ENCODE measurements around the gene MCM6.
"Not testable (repeated sequence)": the region's sequence is repeated elsewhere in the genome, so short reads cannot be mapped to it uniquely, and the experiment has no call there.

MCM6 gene

GRCh38 chr2:135821190-135821589 lies 55.1 kb downstream of the MCM6 start:
- DNase-seq (ENCODE audit: low read depth, low spot score), result no peak

GRCh38 chr2:135820003-135820618 lies 56.1 kb downstream of the MCM6 start:
- DNase-seq (ENCODE audit: low read depth, low spot score), result no peak

DNA sequence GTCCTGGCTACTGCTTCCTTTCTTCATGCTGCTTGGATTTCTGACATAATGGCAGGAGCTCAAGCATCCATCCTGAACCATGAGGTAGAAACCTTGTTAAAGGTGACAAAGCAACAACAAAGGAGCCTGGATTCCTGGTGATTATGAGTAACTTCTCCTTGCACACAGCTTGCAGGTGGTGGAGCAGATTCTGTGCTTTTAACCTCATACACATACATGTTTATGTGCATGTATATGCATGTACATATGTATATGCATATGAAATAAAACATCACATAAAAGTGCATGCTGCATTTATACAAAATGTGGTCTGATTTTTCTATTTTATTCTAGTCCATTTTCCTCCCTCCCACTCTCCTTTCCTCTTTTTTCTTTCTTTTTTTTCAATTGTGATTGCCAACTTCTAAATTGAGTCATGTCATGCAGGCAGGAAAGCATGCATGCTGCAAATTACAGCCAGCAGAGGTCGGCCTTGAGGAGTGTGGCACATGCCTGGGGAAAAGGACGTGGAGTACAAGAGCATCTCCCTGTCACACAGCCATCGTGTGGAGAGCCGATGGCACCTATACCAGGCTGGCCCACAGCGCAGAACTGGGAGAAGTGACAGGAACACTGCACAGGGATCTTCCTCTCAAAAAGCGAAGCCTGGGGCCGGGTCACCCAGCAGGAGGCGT lies 57.2 kb downstream of the MCM6 start:
- no peak for DNase-seq (ENCODE audit: low read depth, low spot score)

- no peak for DNase-seq (ENCODE audit: low read depth, low spot score)
Measured at GRCh38 chr2:135817951-135818350, 58.3 kb downstream of the MCM6 start.

- no peak for DNase-seq (ENCODE audit: low read depth, low spot score)
Measured at GRCh38 chr2:135817466-135817865, 58.8 kb downstream of the MCM6 start.

DNA sequence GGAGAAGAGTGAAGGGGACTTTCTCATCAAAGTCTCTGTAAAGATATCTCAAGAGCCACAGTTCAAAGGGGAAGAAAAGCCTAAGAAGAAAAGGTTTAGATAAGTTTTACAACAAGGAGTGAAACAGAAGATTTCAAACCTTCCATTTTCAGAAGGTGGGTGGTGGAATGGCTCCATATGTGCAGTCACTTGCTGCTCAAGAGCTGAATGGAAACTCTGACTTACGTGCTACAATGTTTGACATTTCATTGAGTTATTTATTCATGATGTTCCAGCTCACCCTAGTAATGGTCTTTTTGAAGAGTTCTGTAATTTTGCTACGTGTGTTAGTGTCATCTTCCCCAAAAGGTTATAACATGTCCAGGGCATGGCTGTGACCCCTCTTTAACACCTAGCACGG lies 61.0 kb downstream of the MCM6 start:
- no peak for DNase-seq (ENCODE audit: low read depth, low spot score)

GRCh38 chr2:135812907-135813511 lies 63.2 kb downstream of the MCM6 start:
- DNase-seq (ENCODE audit: low read depth, low spot score), result no peak

GRCh38 chr2:135807874-135808273 lies 68.4 kb downstream of the MCM6 start:
- DNase-seq (ENCODE audit: low read depth, low spot score), result not testable (repeated sequence)

DNA sequence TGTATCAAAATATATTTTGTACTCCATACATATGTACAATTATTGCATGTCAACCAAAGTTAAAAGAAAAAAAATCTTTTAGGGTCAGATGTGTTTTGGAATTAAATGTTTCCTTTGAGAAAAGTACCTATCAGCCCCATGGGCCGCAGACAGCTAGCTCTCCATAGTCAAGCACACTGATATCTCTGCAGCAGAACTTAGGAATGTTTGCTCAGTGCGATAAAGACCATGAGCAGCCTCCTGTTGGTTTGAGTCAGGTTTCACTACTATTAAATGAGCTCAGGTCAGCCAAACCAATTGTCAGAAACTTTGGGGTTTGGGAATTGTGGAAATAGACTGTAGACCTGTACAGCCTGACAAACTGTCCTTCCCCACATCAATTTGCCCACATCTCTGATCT lies 73.0 kb downstream of the MCM6 start:
- DNase-seq (ENCODE audit: low read depth, low spot score), result no peak

DNA sequence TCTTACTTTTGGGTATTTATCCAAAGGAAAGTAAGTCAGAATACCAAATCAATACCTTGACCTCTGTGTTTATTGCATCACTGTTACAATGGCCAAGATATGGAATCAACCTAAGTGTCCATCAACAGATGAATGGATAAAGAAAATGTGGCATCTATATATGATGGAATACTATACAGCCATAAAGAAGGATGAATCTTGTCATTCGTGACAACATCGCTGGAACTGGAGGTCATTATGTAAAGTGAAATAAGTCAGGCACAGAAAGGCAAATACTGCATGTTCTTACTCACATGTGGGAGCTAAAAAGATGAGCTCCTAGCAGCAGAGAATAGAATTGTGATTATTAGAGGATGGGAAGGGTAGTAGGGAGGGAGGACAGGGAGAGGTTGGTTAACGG lies 73.9 kb downstream of the MCM6 start:
- DNase-seq (ENCODE audit: low read depth, low spot score), result no peak

DNA sequence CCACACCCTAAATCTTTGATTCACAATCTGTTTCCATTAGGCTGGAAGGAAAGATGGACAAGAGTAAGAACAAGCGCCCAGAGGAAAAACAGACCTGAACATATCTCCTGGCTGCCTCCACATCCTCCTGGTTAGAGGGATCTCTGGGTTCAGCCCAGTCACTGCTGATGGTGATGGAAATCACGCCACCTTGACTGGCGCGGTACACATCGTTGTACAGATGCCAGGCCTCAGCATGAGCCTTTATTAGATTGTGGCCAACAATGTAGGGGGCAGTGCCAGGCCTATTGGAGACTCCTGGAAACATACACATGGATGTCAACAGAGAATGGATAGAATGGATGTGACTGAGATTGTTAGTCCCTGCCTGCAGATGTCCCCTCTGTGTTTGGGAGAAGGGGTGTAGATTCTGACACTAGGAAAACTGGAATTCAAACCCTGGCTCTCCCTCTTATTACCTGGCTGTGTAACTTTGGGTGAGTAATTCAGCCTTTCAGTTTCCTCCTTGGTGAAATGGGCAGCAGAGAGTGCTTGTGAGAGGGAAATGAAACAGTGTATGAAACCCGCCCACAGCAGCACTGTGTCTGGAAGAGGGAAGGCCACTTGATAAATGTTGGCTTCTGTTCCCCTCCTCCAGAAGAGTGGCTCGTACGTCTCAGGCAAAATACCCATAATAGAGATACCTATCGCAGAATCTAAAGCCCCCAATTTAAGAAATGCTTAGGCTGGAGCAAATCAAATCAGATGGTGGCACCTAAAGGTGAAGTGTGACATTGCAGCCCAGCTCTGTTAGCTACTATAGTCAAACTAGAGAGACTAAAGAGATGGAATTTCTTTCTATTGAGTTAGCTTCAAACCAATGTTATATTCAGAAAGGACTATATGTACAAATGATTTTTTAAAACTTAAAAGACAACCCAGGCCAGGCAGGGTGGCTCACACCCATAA lies 75.5 kb downstream of the MCM6 start:
- no peak for DNase-seq (ENCODE audit: low read depth, low spot score)

DNA sequence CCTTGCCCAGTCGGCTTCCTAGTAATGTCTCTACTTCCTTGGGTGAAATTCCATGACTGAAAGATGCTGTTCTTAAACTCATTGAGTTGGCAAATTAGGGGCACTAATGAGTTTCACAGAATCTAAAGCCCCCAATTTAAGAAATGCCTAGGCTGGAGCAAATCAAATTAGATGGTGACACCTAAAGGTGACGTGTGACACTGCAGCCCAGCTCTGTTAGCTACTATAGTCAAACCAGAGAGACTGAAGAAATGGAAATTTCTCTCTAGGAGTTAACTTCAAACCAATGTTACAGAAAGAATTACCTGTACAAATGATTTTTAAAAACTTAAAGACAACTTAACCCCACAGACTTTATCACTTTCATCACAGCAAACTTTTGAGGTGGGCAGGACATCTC lies 76.5 kb downstream of the MCM6 start:
- DNase-seq (ENCODE audit: low read depth, low spot score), result no peak

DNA sequence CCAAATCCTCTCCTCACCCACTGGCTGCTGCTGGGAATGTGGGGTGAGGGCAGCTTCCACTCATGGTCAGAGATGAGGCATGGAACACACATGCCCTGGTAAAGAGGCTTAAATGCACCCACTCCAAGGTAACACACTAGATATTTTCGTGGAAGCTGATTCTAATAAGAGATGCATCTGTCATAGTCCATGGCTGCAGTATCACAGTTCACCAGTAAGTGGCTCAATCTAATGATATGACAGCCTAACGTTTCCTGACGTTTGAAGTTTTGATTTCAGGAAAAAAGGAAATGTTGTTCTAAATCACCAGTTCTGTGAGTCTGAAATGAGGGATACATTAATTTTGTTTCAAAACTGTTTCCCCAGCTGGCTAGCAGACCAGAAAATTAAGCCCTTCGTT lies 77.5 kb downstream of the MCM6 start:
- no peak for DNase-seq (ENCODE audit: low read depth, low spot score)

DNA sequence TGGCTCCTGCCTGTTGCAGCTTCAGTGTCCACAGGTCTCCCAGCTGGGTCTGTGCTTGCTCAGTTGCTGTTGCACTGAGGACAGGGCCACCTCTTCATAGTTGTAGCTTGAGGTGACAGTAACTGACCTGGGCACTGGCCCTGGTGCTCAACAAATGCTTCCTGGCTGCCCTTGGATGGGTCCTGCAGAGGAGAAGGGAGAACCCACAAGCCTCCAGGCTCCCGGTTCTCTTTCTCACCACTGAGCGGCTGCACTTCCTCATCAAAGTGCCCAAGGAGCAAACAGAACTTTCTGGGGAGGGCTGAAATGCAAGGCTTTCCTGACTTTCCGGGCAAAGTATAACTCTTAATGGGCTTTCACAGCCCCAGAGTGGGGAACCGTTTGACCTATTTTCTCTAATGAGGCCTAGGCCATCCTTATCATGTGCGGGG lies 78.0 kb downstream of the MCM6 start:
- no peak for DNase-seq (ENCODE audit: low read depth, low spot score)

DNA sequence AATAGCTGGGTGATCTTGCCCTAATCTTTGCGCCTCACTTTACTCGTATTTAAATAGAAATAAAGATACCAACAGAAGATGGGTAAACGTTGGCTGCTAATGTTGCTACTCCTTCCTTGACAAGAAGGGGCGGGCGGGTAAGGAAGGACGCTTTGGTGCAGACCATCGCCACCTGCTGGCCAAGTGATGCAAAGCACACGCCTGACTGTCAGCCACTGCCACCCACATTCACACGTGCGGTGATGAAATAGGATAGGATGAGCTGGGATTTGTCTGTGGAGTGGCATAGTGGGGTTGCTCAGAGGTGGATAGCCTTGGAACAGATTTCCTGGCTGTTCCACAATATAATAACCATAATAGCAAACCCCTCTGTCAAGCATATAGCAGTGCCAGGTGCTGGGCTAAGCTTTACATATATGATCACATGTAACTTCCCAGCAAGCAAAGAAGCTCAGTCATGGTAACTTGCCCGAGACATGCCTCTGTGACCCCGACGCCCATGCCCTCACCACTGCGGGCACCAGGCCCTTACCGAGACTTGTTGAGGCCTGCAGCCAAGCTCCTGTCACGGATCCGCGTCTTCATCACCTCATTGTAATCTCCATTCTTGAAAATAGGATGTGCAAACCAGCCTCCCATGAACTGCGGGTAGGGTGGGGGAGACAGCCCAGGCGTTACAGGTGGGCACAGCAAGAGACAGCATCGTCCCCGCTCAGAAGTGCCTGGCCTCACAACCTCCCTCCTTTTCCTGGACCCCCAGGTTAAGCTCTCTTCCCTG lies 78.6 kb downstream of the MCM6 start:
- peak; percentile 45 for DNase-seq (ENCODE audit: low read depth, low spot score)

DNA sequence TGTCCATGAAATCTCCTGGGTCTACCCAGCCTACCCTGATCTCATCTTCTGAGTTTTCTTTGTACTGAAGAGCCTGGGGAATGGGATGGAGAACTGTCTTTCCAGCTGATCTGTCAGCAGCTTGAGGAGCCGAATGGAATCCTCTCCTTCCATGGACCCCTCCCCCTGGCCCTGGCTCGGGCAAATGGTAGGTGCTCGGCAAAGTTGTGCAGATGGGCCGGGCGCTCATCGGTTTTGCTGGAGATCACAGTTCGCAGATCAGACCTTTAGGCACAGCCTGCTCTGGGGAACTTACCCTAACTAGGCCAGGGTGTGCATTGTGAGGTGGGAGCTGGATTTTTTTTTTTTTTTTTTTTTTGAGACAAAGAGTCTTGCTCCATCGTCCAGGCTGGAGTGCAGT lies 79.6 kb downstream of the MCM6 start:
- DNase-seq (ENCODE audit: low read depth, low spot score), result no peak

DNA sequence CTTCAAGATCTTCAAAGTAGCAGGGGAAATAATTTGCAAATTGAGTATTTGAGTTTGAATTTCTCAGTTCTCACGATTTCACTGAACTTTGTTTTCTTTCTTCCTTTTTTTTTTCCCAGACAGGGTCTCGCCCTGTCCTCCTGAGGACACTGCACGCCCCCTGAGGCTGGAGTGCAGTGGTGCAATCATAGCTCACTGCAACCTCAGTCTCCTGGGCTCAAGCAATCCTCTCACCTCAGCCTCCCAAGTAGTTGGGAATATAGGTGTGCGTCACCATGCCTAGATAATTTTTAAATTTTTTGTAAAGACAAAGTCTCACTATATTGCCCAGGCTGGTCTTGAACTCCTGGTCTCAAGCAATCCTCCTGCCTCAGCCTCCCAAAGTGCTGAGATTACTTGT lies 80.6 kb downstream of the MCM6 start:
- not testable (repeated sequence) for DNase-seq (ENCODE audit: low read depth, low spot score)

DNA sequence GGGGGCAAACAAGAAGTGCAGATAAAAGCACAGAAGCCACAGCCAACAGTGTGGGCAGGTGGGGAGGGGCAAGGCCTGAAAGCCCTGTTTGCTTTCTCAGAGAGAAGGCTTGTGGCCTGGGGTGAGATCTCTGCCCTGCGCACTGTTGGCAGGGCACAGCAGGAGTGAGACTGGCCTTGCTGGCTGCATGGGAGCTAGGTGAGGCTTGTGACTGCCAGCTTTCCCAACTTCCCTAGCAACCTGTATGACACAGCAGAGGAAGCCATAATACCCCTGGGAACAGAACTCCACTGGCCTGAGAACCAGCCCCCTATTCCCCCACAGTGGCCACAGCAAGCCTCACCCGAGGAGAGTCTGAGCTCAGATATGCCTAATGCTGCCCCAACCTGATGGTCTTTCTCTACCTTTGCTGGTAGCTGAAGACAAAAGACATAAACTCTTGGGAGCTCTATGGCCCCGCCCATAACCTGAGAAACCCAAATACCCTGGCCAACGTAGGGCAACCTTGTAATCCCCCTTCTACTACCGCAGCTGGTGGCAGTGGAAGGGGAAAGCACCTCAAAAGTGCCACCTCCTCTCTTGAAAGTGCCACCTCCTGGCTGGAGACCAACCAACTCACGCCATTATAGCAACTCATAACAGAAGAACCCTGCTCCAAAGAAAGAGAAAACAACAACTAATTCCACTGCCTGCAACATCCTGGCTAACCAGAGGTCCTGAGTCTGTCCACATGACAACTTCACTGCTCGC lies 83.7 kb downstream of the MCM6 start:
- no peak for DNase-seq (ENCODE audit: low read depth, low spot score)

- DNase-seq (ENCODE audit: low read depth, low spot score), result no peak
Measured at GRCh38 chr2:135791418-135792190, 84.6 kb downstream of the MCM6 start.

DNA sequence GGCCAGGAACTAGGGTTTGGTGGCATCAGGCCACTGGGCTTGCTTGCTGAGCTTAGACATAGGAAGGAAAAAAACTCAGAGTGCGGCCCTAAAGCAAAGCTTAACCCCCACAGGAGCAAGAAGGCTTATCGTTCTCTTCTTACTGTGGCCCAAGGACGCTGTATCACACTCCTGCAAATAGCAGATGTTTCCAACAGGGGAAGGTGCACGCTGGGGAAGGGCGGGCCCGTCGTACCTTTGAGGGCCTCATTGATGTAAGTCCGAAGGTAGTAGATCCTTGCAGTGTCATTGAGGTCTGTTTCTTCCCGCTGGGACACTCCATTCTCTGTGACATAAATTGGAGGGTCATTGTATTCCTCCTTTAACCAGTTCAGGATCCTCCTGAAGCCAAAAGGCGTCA lies 85.8 kb downstream of the MCM6 start:
- no peak for DNase-seq (ENCODE audit: low read depth, low spot score)
